Measurements from ENCODE around the gene PSMB1. TPM values are rescaled to one million over a fixed set of nuclear protein-coding genes. Genes with fewer than 3 reads are reported as not detected.

PSMB1 gene
- 100 to 1,000 TPM; 239 to 243 TPM for total RNA-seq
- polyA plus RNA-seq (2013, experiment 1 of 2), result 230 TPM
- 223 TPM for polyA plus RNA-seq (2013, experiment 2 of 2)
- long read RNA-seq, experiment 1, transcript PSMB1-201 (6 exons, 928 nt), result major isoform, 178 of 226 reads
- long read RNA-seq, experiment 1, partial matches to known transcripts, result 14 of 226 reads
- long read RNA-seq, experiment 1, other reads (novel, unspliced or antisense), result 30 of 226 reads
- long read RNA-seq, experiment 2, transcript PSMB1-201 (6 exons, 928 nt), result major isoform, 315 of 331 reads
- long read RNA-seq, experiment 2, transcript PSMB1-202 (5 exons, 1,939 nt), result minor isoform, 6 of 331 reads
- long read RNA-seq, experiment 2, partial matches to known transcripts, result 4 of 331 reads
- long read RNA-seq, experiment 2, other reads (novel, unspliced or antisense), result 6 of 331 reads
- long read RNA-seq, experiment 3, transcript PSMB1-201 (6 exons, 928 nt), result major isoform, 239 of 249 reads
- long read RNA-seq, experiment 3, partial matches to known transcripts, result 0 of 249 reads
- long read RNA-seq, experiment 3, other reads (novel, unspliced or antisense), result 9 of 249 reads
- long read RNA-seq, experiment 4, transcript PSMB1-201 (6 exons, 928 nt), result major isoform, 1,391 of 1,401 reads
- long read RNA-seq, experiment 4, partial matches to known transcripts, result 0 of 1,401 reads
- long read RNA-seq, experiment 4, other reads (novel, unspliced or antisense), result 10 of 1,401 reads

DNA sequence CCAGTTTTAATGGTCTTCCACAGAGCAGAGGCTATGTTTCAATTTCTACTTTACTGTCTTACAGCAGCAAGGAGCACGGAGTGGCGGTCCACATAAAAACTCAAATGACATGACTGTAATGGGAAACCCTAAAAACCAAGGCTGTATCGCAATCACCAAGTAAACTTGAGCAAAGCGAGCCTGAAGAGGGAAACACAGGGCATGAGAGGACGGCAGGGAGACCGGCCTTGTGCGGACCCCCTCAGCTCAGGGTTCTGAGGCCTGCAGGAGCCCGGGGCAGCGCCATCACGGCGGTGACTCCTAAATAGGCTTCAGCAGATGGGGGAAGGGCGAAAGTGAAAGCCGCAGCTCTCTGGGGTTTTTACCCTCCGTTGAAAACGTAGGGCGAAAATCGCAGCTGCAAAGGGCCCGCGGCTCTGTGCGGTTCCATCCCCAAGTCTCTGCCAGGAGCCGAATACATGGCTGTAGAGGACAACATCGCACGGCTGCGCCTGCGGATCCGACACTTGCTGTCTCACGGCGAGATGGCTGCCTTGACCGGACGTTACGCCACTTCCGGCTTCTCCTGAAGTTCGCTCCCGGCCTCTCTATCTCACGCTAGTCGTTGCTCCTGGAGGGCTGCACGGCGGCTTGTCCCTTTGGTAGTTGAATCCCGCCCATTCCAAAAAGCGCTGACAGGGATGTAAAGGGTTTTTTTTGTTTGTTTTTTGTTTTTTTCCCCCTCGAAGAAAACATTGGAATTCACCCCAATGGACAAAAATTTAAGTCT lies at the start of gene PSMB1:
TSS of gene PSMB1 (minus strand) at position 543 of the 769 bp plus-strand sequence. CDS start at position 478, 65 bp downstream.
- Mint-ChIP-seq H3K36me3 (ENCODE audit: low read depth) (peaks cover 19% of the 10 kb centered on the region), H3K4me1 (peaks cover 16% of the 10 kb centered on the region), H3K27ac (no peak within 1 kb of the TSS), H3K9me3 (no peaks in the 10 kb centered on the region), H3K27me3 (ENCODE audit: insufficient read depth) (no peaks in the 10 kb centered on the region), H3K4me3 (no peak within 1 kb of the TSS)
- Histone ChIP-seq H3K27ac (ENCODE audit: low read depth, low read length) (peak within 1 kb of the TSS; percentile 96), H3K4me1 (ENCODE audit: control insufficient read depth, insufficient read depth, low read length) (no peaks in the 10 kb centered on the region), H3K27me3 (ENCODE audit: control insufficient read depth, insufficient read depth, low read length, poor library complexity, severe bottlenecking) (no peaks in the 10 kb centered on the region), H3K9me3 (ENCODE audit: control insufficient read depth, low read length) (no peaks in the 10 kb centered on the region), H3K4me3 (ENCODE audit: low read length) (peak within 1 kb of the TSS; percentile 91), H3K36me3 (ENCODE audit: control insufficient read depth, insufficient read depth, low read length) (peaks cover 31% of the 10 kb centered on the region), H3K9ac (ENCODE audit: extremely low read depth, low read length, poor library complexity, severe bottlenecking) (peak within 1 kb of the TSS; percentile 94)
- 0% methylated on average over 27 to 41 of the region's 41 CpGs for WGBS, 2 experiments (ENCODE audit: insufficient coverage in 1 of 2, insufficient read length in 1 of 2)
- DNase-seq, result peak; percentile 97
- TF ChIP-seq CTCF (conservative IDR thresholded peaks at IDR 0.05), result no peak

- no peak for TF ChIP-seq CTCF (conservative IDR thresholded peaks at IDR 0.05)
- no peak overlapping the region for H3K4me3 Mint-ChIP-seq
- peaks cover 25% of the 10 kb centered on the region for H3K9me3 Mint-ChIP-seq
- no peak overlapping the region for H3K9ac ChIP-seq (ENCODE audit: extremely low read depth, low read length, poor library complexity, severe bottlenecking)
- H3K27ac ChIP-seq (ENCODE audit: low read depth, low read length), result no peak overlapping the region
- H3K9me3 ChIP-seq (ENCODE audit: control insufficient read depth, low read length), result peaks cover 28% of the 10 kb centered on the region
- H3K27me3 Mint-ChIP-seq (ENCODE audit: insufficient read depth), result no peaks in the 10 kb centered on the region
- H3K4me1 ChIP-seq (ENCODE audit: control insufficient read depth, insufficient read depth, low read length), result no peaks in the 10 kb centered on the region
- no peak overlapping the region for H3K27ac Mint-ChIP-seq
- no peak overlapping the region for H3K4me3 ChIP-seq (ENCODE audit: low read length)
- peaks cover 5% of the 10 kb centered on the region for H3K4me1 Mint-ChIP-seq
- peaks cover 4% of the 10 kb centered on the region for H3K36me3 Mint-ChIP-seq (ENCODE audit: low read depth)
- H3K27me3 ChIP-seq (ENCODE audit: control insufficient read depth, insufficient read depth, low read length, poor library complexity, severe bottlenecking), result no peaks in the 10 kb centered on the region
- H3K36me3 ChIP-seq (ENCODE audit: control insufficient read depth, insufficient read depth, low read length), result no peaks in the 10 kb centered on the region
- DNase-seq, result no peak
Observed at GRCh38 chr6:170597278-170597677, 44.2 kb upstream of the PSMB1 start.

DNA sequence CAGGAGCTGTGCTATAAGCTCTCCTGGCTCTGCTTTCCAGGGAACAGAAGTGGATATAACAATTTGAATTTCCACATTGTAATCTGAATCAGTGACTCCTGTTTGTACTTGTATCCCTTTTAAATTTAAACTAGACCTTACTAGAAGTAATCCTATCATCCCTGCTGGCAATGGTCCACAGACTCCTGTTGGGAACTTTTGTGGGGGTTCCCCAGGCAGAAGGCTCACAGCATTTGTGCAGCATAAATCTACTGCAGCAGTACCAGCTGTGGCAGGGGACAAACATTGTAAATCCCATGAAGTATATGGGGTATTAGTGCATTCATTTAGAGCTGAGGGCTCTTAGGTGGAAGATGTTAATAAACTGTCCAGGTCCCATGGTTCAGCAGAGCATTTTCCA lies 43.3 kb upstream of the PSMB1 start:
- peaks cover 4% of the 10 kb centered on the region for H3K36me3 Mint-ChIP-seq (ENCODE audit: low read depth)

More for the DNA sequence above, 43.3 kb upstream of the PSMB1 start:
- DNase-seq, result no peak
- H3K27me3 Mint-ChIP-seq (ENCODE audit: insufficient read depth), result no peaks in the 10 kb centered on the region
- peaks cover 37% of the 10 kb centered on the region for H3K9me3 ChIP-seq (ENCODE audit: control insufficient read depth, low read length)
- H3K9me3 Mint-ChIP-seq, result peaks cover 32% of the 10 kb centered on the region
- H3K4me1 ChIP-seq (ENCODE audit: control insufficient read depth, insufficient read depth, low read length), result no peaks in the 10 kb centered on the region
- no peak overlapping the region for H3K27ac Mint-ChIP-seq
- H3K27me3 ChIP-seq (ENCODE audit: control insufficient read depth, insufficient read depth, low read length, poor library complexity, severe bottlenecking), result no peaks in the 10 kb centered on the region
- H3K36me3 ChIP-seq (ENCODE audit: control insufficient read depth, insufficient read depth, low read length), result no peaks in the 10 kb centered on the region
- H3K4me1 Mint-ChIP-seq, result peaks cover 5% of the 10 kb centered on the region
- H3K4me3 ChIP-seq (ENCODE audit: low read length), result no peak overlapping the region
- no peak overlapping the region for H3K4me3 Mint-ChIP-seq
- no peak overlapping the region for H3K27ac ChIP-seq (ENCODE audit: low read depth, low read length)
- no peak for TF ChIP-seq CTCF (conservative IDR thresholded peaks at IDR 0.05)
- H3K9ac ChIP-seq (ENCODE audit: extremely low read depth, low read length, poor library complexity, severe bottlenecking), result no peak overlapping the region
